ENCODE data around the gene NUAK1.

The NUAK1 gene

GRCh38 chr12:106079148-106079738, 59.5 kb downstream of the NUAK1 start:
- CTCF ChIA-PET = no interaction called here
- no peak for TF ChIP-seq CTCF (IDR thresholded peaks at IDR 0.05; ENCODE audit: control extremely low read depth, extremely low read depth, low read depth, missing control alignments)
- POLR2A ChIA-PET = no interaction called here
- DNase-seq (ENCODE audit: extremely low spot score) = no peak

- no peak for DNase-seq (ENCODE audit: extremely low spot score)
- no peak for TF ChIP-seq CTCF (IDR thresholded peaks at IDR 0.05; ENCODE audit: control extremely low read depth, extremely low read depth, low read depth, missing control alignments)
- POLR2A ChIA-PET = no interaction called here
- CTCF ChIA-PET = no interaction called here
These were observed 60.3 kb downstream of the NUAK1 start for GRCh38 chr12:106078358-106079010.

GRCh38 chr12:106074706-106075392, 63.9 kb downstream of the NUAK1 start:
- CTCF ChIA-PET = interaction anchor here (1.3 kb wide), 1 partner anchor 16 kb away, joined by 4 read pairs; no protein-coding TSS in a partner anchor
- TF ChIP-seq CTCF (IDR thresholded peaks at IDR 0.05; ENCODE audit: control extremely low read depth, extremely low read depth, low read depth, missing control alignments) = no peak
- no peak for DNase-seq (ENCODE audit: extremely low spot score)
- POLR2A ChIA-PET = no interaction called here

- CTCF ChIA-PET = no interaction called here
- no peak for TF ChIP-seq CTCF (IDR thresholded peaks at IDR 0.05; ENCODE audit: control extremely low read depth, extremely low read depth, low read depth, missing control alignments)
- POLR2A ChIA-PET = no interaction called here
These were observed 64.4 kb downstream of the NUAK1 start for GRCh38 chr12:106074361-106074705.

GRCh38 chr12:106073179-106073578, 65.6 kb downstream of the NUAK1 start:
- DNase-seq (ENCODE audit: extremely low spot score) = no peak
- no peak for TF ChIP-seq CTCF (IDR thresholded peaks at IDR 0.05; ENCODE audit: control extremely low read depth, extremely low read depth, low read depth, missing control alignments)
- ChIA-PET CTCF (no interaction called here), POLR2A (no interaction called here)

More at GRCh38 chr12:106074361-106074705, 64.4 kb downstream of the NUAK1 start:
- DNase-seq (ENCODE audit: extremely low spot score) = no peak

- no peak for TF ChIP-seq CTCF (IDR thresholded peaks at IDR 0.05; ENCODE audit: control extremely low read depth, extremely low read depth, low read depth, missing control alignments)
- ChIA-PET POLR2A (no interaction called here), CTCF (no interaction called here)
- DNase-seq (ENCODE audit: extremely low spot score) = no peak
These were observed 66.0 kb downstream of the NUAK1 start for GRCh38 chr12:106072751-106073150.
